HEK293 (cell line): ENCODE data around the gene SCGB1D2.

Experiments
- CTCF ChIA-PET: fragments of 350-600 bp; formaldehyde crosslinking; extraction: SDS; loops from one replicate; lab custom pipeline; 2021; ENCODE audit warnings: antibody characterized with exemption; lab: Yijun Ruan, JAX
- POLR2A ChIA-PET: fragments of 300-600 bp; formaldehyde crosslinking; extraction: SDS; loops from one replicate; lab custom pipeline; 2020; ENCODE audit warnings: antibody characterized with exemption, inconsistent platforms; lab: Yijun Ruan, JAX
- H3K27ac ChIP-seq: fragments of 200-500 bp; sonication (Bioruptor generic); 2 replicates; pipeline ENCODE4 v1.5.1; 2014; ENCODE audit warnings: low read depth, low read length, control low read depth, inconsistent platforms; ENCODE audit errors: extremely low read depth
- H3K36me3 ChIP-seq, 2 experiments: fragments of 200-500 bp in 1 of 2; sonication (Bioruptor generic) in 1 of 2; 1 replicate in 1 of 2; 2 replicates in 1 of 2; pipeline ENCODE4 v1.5.1; 2014 to 2017; ENCODE audit warnings: inconsistent platforms in 2 of 2, low read length in 2 of 2; ENCODE audit not compliant: control insufficient read depth in 2 of 2, insufficient read depth in 1 of 2
- H3K4me1 ChIP-seq: fragments of 200-500 bp; sonication (Bioruptor generic); 2 replicates; pipeline ENCODE4 v1.5.1; 2014; ENCODE audit warnings: mild to moderate bottlenecking, low read length, inconsistent platforms; ENCODE audit not compliant: control insufficient read depth, insufficient read depth
- H3K4me3 ChIP-seq: 2 replicates; pipeline ENCODE4 v1.5.1; 2011; ENCODE audit warnings: low read depth, mild to moderate bottlenecking, control low read depth, low read length, moderate library complexity
- H3K9me3 ChIP-seq: fragments of 200-500 bp; sonication (Bioruptor generic); 2 replicates; pipeline ENCODE4 v1.5.1; 2014; ENCODE audit warnings: low read depth, low read length, inconsistent platforms; ENCODE audit not compliant: control insufficient read depth, insufficient read depth
- KLF8 ChIP-seq: fragments of 450-650 bp; formaldehyde crosslinking; IDR thresholded peaks from 2 replicates; pipeline ENCODE4 v1.5.1; 2016; ENCODE audit warnings: missing biosample characterization, missing genetic modification characterization
- PRDM2 ChIP-seq: fragments of 450-650 bp; formaldehyde crosslinking; IDR thresholded peaks from 2 replicates; pipeline ENCODE4 v1.5.1; 2016; ENCODE audit warnings: missing biosample characterization, missing genetic modification characterization, borderline replicate concordance
- ZBTB11 ChIP-seq: fragments of 450-650 bp; formaldehyde crosslinking; conservative IDR thresholded peaks from 2 replicates; pipeline ENCODE4 v1.5.1; 2016; ENCODE audit warnings: low read depth, missing biosample characterization, missing genetic modification characterization
- ZNF16 ChIP-seq: fragments of 450-650 bp; formaldehyde crosslinking; IDR thresholded peaks from 2 replicates; pipeline ENCODE4 v1.5.1; 2016; ENCODE audit warnings: low read depth, missing biosample characterization, missing genetic modification characterization
- ZNF354C ChIP-seq: fragments of 450-650 bp; formaldehyde crosslinking; IDR thresholded peaks from 2 replicates; pipeline ENCODE4 v1.5.1; 2016; ENCODE audit warnings: missing biosample characterization, missing genetic modification characterization, low read depth, borderline replicate concordance
- ZNF623 ChIP-seq: fragments of 450-650 bp; formaldehyde crosslinking; IDR thresholded peaks from 2 replicates; pipeline ENCODE4 v1.5.1; 2016; ENCODE audit warnings: missing biosample characterization, missing genetic modification characterization
- ZSCAN18 ChIP-seq: fragments of 450-650 bp; formaldehyde crosslinking; IDR thresholded peaks from 2 replicates; pipeline ENCODE4 v1.5.1; 2016; ENCODE audit warnings: missing biosample characterization, missing genetic modification characterization
- TF ChIP-seq, protein P1 (sequence below): fragments of 450-650 bp; formaldehyde crosslinking; IDR thresholded peaks from 2 replicates; pipeline ENCODE4 v1.5.1; 2016; ENCODE audit warnings: missing biosample characterization, missing genetic modification characterization
- TF ChIP-seq, protein P2 (sequence below): fragments of 450-650 bp; formaldehyde crosslinking; IDR thresholded peaks from 2 replicates; pipeline ENCODE4 v1.5.1; 2016; ENCODE audit warnings: missing biosample characterization, missing genetic modification characterization

Gene SCGB1D2

DNA sequence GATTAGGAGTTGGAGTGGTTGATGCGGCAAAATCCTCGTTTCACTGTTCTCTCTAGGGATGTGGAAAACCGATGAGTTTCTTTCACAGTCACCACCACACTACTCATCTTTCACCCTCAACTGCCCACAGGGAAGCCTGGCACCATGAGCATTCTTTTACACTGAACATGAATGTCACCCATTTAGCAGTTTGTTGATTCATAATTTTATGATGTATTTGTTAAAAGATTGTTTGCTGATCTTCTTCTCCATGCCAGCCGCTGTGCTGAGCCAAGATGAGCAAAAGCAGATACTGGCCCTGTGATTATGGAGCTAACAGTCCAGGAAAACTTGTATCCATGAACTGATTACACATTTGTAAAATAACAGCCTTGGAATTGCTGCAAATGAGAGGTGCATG is 3.9 kb upstream of the SCGB1D2 start (continued):
- TF ChIP-seq ZSCAN18 (tag by site-specific recombination) = no peak
- TF ChIP-seq ZNF354C (tag by site-specific recombination) = no peak
- no peak for TF ChIP-seq PRDM2 (tag by site-specific recombination)
- TF ChIP-seq, protein P1, sequence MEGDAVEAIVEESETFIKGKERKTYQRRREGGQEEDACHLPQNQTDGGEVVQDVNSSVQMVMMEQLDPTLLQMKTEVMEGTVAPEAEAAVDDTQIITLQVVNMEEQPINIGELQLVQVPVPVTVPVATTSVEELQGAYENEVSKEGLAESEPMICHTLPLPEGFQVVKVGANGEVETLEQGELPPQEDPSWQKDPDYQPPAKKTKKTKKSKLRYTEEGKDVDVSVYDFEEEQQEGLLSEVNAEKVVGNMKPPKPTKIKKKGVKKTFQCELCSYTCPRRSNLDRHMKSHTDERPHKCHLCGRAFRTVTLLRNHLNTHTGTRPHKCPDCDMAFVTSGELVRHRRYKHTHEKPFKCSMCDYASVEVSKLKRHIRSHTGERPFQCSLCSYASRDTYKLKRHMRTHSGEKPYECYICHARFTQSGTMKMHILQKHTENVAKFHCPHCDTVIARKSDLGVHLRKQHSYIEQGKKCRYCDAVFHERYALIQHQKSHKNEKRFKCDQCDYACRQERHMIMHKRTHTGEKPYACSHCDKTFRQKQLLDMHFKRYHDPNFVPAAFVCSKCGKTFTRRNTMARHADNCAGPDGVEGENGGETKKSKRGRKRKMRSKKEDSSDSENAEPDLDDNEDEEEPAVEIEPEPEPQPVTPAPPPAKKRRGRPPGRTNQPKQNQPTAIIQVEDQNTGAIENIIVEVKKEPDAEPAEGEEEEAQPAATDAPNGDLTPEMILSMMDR (tag by site-specific recombination) = no peak
- TF ChIP-seq KLF8 (tag by site-specific recombination) = no peak
- TF ChIP-seq ZBTB11 (tag by site-specific recombination) = no peak

DNA sequence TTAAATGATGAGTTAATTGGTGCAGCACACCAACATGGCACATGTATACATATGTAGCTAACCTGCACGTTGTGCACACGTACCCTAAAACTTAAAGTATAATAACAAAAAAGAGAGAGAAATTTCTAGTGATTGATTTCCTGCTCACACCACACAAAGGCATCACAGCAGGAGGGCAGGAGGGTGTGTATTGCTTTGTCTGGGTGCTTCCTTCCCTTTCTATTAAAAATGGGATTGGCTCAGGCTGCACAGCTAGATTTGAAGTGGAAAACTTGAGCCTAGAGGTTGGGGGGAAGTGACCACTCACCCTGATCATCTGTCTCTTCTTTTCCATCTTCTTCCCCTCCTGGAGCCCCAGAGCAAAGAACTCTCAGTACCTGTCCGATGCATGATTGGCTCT is 944 bp upstream of the SCGB1D2 start:
- Histone ChIP-seq H3K4me1 (no peaks in the 10 kb centered on the region; the same call in 1 of the 2 replicates), H3K4me3 (no peak overlapping the region), H3K36me3 (no peaks in the 10 kb centered on the region), H3K9me3 (no peaks in the 10 kb centered on the region), H3K27ac (no peak overlapping the region)
- CTCF ChIA-PET = interaction anchor here (1.3 kb wide), 1 partner anchor 70 kb away, joined by 3 read pairs; no protein-coding TSS in a partner anchor
- TF ChIP-seq ZNF16 (tag by site-specific recombination) = no peak
- POLR2A ChIA-PET = no interaction called here

- no peaks in the 10 kb centered on the region; the same call in 1 of the 2 replicates for H3K4me1 ChIP-seq
- H3K4me3 ChIP-seq = no peak overlapping the region
- CTCF ChIA-PET = no interaction called here
- no peak overlapping the region for H3K27ac ChIP-seq
- H3K9me3 ChIP-seq = no peaks in the 10 kb centered on the region
- H3K36me3 ChIP-seq = no peaks in the 10 kb centered on the region
- POLR2A ChIA-PET = no interaction called here
- no peak for TF ChIP-seq ZNF623 (tag by site-specific recombination)
- TF ChIP-seq, protein P2, sequence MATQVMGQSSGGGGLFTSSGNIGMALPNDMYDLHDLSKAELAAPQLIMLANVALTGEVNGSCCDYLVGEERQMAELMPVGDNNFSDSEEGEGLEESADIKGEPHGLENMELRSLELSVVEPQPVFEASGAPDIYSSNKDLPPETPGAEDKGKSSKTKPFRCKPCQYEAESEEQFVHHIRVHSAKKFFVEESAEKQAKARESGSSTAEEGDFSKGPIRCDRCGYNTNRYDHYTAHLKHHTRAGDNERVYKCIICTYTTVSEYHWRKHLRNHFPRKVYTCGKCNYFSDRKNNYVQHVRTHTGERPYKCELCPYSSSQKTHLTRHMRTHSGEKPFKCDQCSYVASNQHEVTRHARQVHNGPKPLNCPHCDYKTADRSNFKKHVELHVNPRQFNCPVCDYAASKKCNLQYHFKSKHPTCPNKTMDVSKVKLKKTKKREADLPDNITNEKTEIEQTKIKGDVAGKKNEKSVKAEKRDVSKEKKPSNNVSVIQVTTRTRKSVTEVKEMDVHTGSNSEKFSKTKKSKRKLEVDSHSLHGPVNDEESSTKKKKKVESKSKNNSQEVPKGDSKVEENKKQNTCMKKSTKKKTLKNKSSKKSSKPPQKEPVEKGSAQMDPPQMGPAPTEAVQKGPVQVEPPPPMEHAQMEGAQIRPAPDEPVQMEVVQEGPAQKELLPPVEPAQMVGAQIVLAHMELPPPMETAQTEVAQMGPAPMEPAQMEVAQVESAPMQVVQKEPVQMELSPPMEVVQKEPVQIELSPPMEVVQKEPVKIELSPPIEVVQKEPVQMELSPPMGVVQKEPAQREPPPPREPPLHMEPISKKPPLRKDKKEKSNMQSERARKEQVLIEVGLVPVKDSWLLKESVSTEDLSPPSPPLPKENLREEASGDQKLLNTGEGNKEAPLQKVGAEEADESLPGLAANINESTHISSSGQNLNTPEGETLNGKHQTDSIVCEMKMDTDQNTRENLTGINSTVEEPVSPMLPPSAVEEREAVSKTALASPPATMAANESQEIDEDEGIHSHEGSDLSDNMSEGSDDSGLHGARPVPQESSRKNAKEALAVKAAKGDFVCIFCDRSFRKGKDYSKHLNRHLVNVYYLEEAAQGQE (tag by site-specific recombination) = peak; percentile 96
These were observed 3.3 kb downstream of the SCGB1D2 start for GRCh38 chr11:62245271-62245753.
